ENCODE measurements around the gene TSC1.

Gene TSC1

DNA sequence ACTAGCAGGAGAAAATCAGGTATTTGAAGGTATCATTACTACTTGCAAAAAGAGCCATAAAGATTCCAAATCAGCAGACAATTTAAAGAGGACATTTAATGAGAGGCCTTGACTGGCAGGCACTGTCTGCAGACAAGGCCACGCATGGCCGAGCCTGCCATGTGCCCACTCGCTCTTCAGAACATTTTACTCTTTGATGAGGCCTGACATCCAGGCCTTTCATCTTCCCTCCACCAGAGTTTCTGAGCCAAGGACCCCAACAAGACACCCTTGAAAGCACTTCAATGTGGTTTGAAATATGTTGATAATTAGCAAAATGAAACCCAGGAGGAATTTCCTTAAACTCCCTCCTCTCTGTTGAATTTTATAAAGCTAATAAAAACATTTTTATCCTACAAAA, 82.8 kb downstream of the TSC1 start:
- Histone ChIP-seq H3K27ac (ENCODE audit: low read depth, low read length) (no peak overlapping the region), H3K36me3 (ENCODE audit: insufficient read depth, low read length) (no peaks in the 10 kb centered on the region), H3K4me1 (ENCODE audit: control insufficient read depth, insufficient read depth, low read length, unreplicated experiment) (peaks cover 12% of the 10 kb centered on the region), H3K79me2 (ENCODE audit: control insufficient read depth, insufficient read depth, low read length, unreplicated experiment) (no peaks in the 10 kb centered on the region), H2AFZ (ENCODE audit: low read length, unreplicated experiment) (no peak overlapping the region), H3K4me3 (ENCODE audit: low read depth, low read length) (no peak overlapping the region), H3K27me3 (ENCODE audit: insufficient read depth, low read length) (no peaks in the 10 kb centered on the region; the same call in 1 of the 2 replicates)

- Histone ChIP-seq H3K36me3 (ENCODE audit: insufficient read depth, low read length) (no peaks in the 10 kb centered on the region), H3K79me2 (ENCODE audit: control insufficient read depth, insufficient read depth, low read length, unreplicated experiment) (no peaks in the 10 kb centered on the region), H3K27me3 (ENCODE audit: insufficient read depth, low read length) (no peaks in the 10 kb centered on the region; the same call in 1 of the 2 replicates), H2AFZ (ENCODE audit: low read length, unreplicated experiment) (no peak overlapping the region), H3K27ac (ENCODE audit: low read depth, low read length) (no peak overlapping the region), H3K4me1 (ENCODE audit: control insufficient read depth, insufficient read depth, low read length, unreplicated experiment) (peaks cover 12% of the 10 kb centered on the region), H3K4me3 (ENCODE audit: low read depth, low read length) (no peak overlapping the region)
Observed at GRCh38 chr9:132858751-132859150, 85.7 kb downstream of the TSC1 start.

DNA sequence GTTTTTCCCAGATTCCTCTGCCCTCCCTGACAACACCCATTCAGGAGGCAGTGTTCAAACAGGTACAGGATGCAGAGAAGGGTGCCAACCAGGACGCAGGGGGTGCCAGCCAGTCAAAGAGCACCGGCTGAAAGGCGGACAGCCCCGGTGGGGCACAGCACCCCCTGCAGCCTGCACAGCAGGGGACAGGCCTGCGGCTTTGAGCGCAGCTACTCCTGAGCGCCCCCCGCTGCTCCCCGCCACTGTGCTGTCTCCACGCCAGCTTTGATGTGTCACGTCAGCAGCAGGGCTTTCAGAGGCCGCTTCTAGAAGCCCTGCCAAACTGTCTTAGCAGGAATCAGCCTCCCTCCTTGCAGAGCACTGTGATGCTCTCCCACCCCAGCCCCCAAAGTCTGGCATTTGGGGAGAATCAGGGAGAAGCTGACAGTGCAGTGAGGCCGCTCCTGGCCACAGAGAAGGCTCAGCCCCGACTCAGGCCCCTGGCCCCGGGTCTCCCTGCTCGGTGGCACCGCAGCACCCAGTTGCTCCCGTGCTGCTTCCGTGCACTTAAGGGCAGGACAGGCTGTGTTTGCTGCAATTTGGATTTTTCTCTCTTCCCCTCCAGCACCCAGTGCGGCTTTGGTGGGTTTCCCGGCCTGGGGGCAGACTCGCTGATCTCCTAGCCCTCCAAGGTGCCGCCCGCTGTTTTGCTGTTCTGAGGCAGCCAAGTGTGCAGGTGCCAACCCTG, 86.6 kb downstream of the TSC1 start:
- H3K4me3 ChIP-seq (ENCODE audit: low read depth, low read length): 0 out of 2 replicates have a peak overlapping the region, but pooled peaks have one; percentile 14
- peaks cover 12% of the 10 kb centered on the region for H3K4me1 ChIP-seq (ENCODE audit: control insufficient read depth, insufficient read depth, low read length, unreplicated experiment)
- H3K36me3 ChIP-seq (ENCODE audit: insufficient read depth, low read length): no peaks in the 10 kb centered on the region
- no peaks in the 10 kb centered on the region; the same call in 1 of the 2 replicates for H3K27me3 ChIP-seq (ENCODE audit: insufficient read depth, low read length)
- H3K27ac ChIP-seq (ENCODE audit: low read depth, low read length): no peak overlapping the region
- peak overlapping the region; percentile 89 for H2AFZ ChIP-seq (ENCODE audit: low read length, unreplicated experiment)
- H3K79me2 ChIP-seq (ENCODE audit: control insufficient read depth, insufficient read depth, low read length, unreplicated experiment): no peaks in the 10 kb centered on the region

GRCh38 chr9:132857031-132857430, 87.4 kb downstream of the TSC1 start:
- peak overlapping the region; percentile 89 for H2AFZ ChIP-seq (ENCODE audit: low read length, unreplicated experiment)
- H3K27me3 ChIP-seq (ENCODE audit: insufficient read depth, low read length): no peaks in the 10 kb centered on the region; the same call in 1 of the 2 replicates
- peaks cover 12% of the 10 kb centered on the region for H3K4me1 ChIP-seq (ENCODE audit: control insufficient read depth, insufficient read depth, low read length, unreplicated experiment)

DNA sequence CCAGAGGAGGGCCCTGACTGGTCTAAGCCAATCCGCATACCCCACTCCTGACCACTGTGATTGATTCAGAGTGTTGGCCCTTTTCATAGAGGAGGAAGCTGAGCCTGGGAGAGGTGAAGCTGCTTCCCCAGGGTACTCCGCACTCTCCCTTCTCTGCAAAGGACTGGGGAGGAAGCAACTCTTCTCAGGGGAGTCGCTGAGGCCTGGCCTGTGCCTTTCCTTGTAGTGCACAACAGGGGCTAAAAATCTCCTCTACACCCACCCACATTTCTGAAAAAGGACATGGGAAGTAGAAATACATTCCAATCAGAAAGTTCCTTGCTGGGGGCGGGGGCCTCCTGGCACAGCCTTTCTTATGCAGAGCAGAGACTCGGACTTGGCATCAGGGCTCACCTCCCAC, 88.5 kb downstream of the TSC1 start:
- Histone ChIP-seq H3K4me1 (ENCODE audit: control insufficient read depth, insufficient read depth, low read length, unreplicated experiment) (peaks cover 12% of the 10 kb centered on the region), H3K27me3 (ENCODE audit: insufficient read depth, low read length) (no peaks in the 10 kb centered on the region; the same call in 1 of the 2 replicates), H3K36me3 (ENCODE audit: insufficient read depth, low read length) (no peaks in the 10 kb centered on the region), H3K4me3 (ENCODE audit: low read depth, low read length) (no peak overlapping the region), H3K79me2 (ENCODE audit: control insufficient read depth, insufficient read depth, low read length, unreplicated experiment) (no peaks in the 10 kb centered on the region), H3K27ac (ENCODE audit: low read depth, low read length) (no peak overlapping the region), H2AFZ (ENCODE audit: low read length, unreplicated experiment) (no peak overlapping the region)

More at GRCh38 chr9:132857031-132857430, 87.4 kb downstream of the TSC1 start:
- Histone ChIP-seq H3K27ac (ENCODE audit: low read depth, low read length) (no peak overlapping the region), H3K79me2 (ENCODE audit: control insufficient read depth, insufficient read depth, low read length, unreplicated experiment) (no peaks in the 10 kb centered on the region), H3K36me3 (ENCODE audit: insufficient read depth, low read length) (no peaks in the 10 kb centered on the region), H3K4me3 (ENCODE audit: low read depth, low read length) (0 out of 2 replicates have a peak overlapping the region, but pooled peaks have one; percentile 14)

DNA sequence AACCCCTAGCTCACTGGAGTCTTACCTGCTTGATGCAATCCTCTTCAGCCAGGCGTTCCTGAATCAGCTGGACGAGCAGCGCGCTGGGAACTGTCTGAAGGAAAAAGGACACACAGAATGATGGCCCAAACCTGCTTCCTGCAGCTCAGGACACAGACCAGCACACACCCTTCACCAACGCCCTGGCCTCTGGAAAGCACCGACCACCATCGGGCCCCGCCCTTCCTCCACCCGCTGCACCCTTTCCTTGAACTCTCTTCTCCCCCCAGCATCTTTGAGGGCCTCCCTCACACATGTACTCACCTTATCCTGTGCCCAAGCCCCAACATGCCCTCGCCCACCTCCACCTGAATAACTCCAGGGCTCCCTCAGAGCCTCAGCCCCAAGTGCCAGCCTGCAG, 89.6 kb downstream of the TSC1 start:
- H3K79me2 ChIP-seq (ENCODE audit: control insufficient read depth, insufficient read depth, low read length, unreplicated experiment): no peaks in the 10 kb centered on the region
- H3K36me3 ChIP-seq (ENCODE audit: insufficient read depth, low read length): no peaks in the 10 kb centered on the region
- H3K27ac ChIP-seq (ENCODE audit: low read depth, low read length): no peak overlapping the region
- no peaks in the 10 kb centered on the region; the same call in 1 of the 2 replicates for H3K27me3 ChIP-seq (ENCODE audit: insufficient read depth, low read length)
- H3K4me3 ChIP-seq (ENCODE audit: low read depth, low read length): no peak overlapping the region
- H2AFZ ChIP-seq (ENCODE audit: low read length, unreplicated experiment): no peak overlapping the region
- H3K4me1 ChIP-seq (ENCODE audit: control insufficient read depth, insufficient read depth, low read length, unreplicated experiment): peaks cover 12% of the 10 kb centered on the region

DNA sequence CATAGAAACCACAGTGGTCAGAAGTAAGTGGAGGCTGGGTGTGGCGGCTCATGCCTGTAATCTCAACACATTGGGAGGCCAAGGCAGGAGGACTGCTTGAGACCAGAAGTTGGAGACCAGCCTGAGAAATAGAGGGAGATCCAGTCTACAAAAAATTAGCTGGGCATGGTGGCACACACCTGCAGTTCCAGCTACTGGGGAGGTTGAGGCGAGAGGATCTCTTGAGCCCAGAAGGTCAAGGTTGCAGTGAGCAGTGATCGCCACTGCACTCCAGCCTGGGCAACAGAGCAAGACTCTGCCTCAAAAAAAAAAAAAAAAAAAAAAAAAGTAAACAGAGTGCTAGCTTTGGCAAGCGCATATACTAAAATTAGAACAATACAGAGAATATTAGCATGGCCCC, 90.9 kb downstream of the TSC1 start:
- Histone ChIP-seq H2AFZ (ENCODE audit: low read length, unreplicated experiment) (no peak overlapping the region), H3K79me2 (ENCODE audit: control insufficient read depth, insufficient read depth, low read length, unreplicated experiment) (no peaks in the 10 kb centered on the region), H3K27me3 (ENCODE audit: insufficient read depth, low read length) (no peaks in the 10 kb centered on the region; the same call in 1 of the 2 replicates), H3K36me3 (ENCODE audit: insufficient read depth, low read length) (no peaks in the 10 kb centered on the region), H3K4me1 (ENCODE audit: control insufficient read depth, insufficient read depth, low read length, unreplicated experiment) (peaks cover 12% of the 10 kb centered on the region), H3K27ac (ENCODE audit: low read depth, low read length) (no peak overlapping the region), H3K4me3 (ENCODE audit: low read depth, low read length) (no peak overlapping the region)

DNA sequence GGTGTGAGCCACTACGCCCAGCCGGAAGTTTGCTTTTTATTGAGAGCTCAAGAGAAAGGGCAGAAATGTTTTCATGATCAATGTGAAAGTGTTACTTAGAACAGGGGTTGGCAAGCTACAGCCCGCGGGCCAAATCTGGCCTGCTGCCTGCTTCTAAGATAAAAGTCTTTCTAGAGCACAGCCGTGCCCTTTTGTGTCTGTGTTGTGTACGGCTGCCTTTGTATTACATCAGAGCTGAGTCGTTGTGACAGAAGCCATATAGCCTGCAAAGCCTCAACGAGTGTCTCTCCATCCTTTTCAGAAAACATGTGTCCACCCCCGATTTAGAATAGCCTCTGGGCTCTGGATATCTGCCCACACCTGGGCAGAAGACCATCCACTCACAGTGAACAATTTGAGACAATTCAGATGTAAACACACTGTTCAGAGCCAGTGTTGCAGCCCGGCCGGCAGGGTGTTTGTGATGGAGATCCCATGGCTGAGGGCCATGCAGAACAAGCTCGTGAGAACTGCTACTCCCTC, 95.2 kb downstream of the TSC1 start:
- no peaks in the 10 kb centered on the region for H3K36me3 ChIP-seq (ENCODE audit: insufficient read depth, low read length)
- no peak overlapping the region for H3K27ac ChIP-seq (ENCODE audit: low read depth, low read length)
- no peaks in the 10 kb centered on the region for H3K4me1 ChIP-seq (ENCODE audit: control insufficient read depth, insufficient read depth, low read length, unreplicated experiment)
- H3K4me3 ChIP-seq (ENCODE audit: low read depth, low read length): no peak overlapping the region
- no peaks in the 10 kb centered on the region for H3K27me3 ChIP-seq (ENCODE audit: insufficient read depth, low read length)
- no peaks in the 10 kb centered on the region for H3K79me2 ChIP-seq (ENCODE audit: control insufficient read depth, insufficient read depth, low read length, unreplicated experiment)
- no peak overlapping the region for H2AFZ ChIP-seq (ENCODE audit: low read length, unreplicated experiment)

DNA sequence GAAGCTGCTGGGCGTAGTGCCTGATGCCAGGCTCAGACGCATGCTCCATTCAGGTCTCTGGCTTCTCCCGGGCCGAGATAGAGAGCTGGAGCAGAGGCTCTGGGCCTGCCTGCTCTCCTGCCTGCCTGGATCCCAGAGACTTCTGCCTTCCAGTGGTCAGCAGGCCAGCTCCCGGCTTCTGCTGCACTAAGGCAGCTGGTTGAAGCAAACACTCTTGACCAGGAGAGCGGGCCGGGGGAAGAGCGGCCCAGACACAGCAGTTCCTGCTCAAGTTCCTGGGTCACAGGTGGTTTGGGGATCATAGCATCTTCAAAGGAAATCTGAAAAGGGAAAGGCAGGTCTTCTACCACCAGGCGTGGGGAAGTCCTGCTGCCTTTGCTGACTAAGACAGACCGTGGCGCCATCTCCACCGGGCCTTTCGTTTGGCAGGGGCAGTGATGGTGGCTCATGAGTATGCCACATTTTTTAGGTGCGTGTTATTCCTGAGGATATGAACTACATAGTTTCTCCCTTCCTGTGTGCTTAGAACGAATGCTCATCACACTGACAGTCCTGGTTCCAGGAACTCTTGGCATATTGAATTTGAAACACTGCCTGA, 97.4 kb downstream of the TSC1 start:
- Histone ChIP-seq H3K27ac (ENCODE audit: low read depth, low read length) (no peak overlapping the region), H3K27me3 (ENCODE audit: insufficient read depth, low read length) (no peaks in the 10 kb centered on the region)

GRCh38 chr9:132846109-132846917, 98.1 kb downstream of the TSC1 start:
- H3K4me3 ChIP-seq (ENCODE audit: low read depth, low read length): no peak overlapping the region
- H3K27me3 ChIP-seq (ENCODE audit: insufficient read depth, low read length): no peaks in the 10 kb centered on the region
- no peak overlapping the region for H2AFZ ChIP-seq (ENCODE audit: low read length, unreplicated experiment)
- H3K36me3 ChIP-seq (ENCODE audit: insufficient read depth, low read length): no peaks in the 10 kb centered on the region
- no peaks in the 10 kb centered on the region for H3K4me1 ChIP-seq (ENCODE audit: control insufficient read depth, insufficient read depth, low read length, unreplicated experiment)
- no peaks in the 10 kb centered on the region for H3K79me2 ChIP-seq (ENCODE audit: control insufficient read depth, insufficient read depth, low read length, unreplicated experiment)
- H3K27ac ChIP-seq (ENCODE audit: low read depth, low read length): no peak overlapping the region

More for the DNA sequence above, 97.4 kb downstream of the TSC1 start:
- Histone ChIP-seq H3K79me2 (ENCODE audit: control insufficient read depth, insufficient read depth, low read length, unreplicated experiment) (no peaks in the 10 kb centered on the region), H2AFZ (ENCODE audit: low read length, unreplicated experiment) (no peak overlapping the region), H3K4me3 (ENCODE audit: low read depth, low read length) (no peak overlapping the region), H3K4me1 (ENCODE audit: control insufficient read depth, insufficient read depth, low read length, unreplicated experiment) (no peaks in the 10 kb centered on the region), H3K36me3 (ENCODE audit: insufficient read depth, low read length) (no peaks in the 10 kb centered on the region)

Data from ACC112 (cell line).